Measurements from ENCODE around the gene LRP1. TPM values are rescaled to one million over a fixed set of nuclear protein-coding genes. Genes with fewer than 3 reads are reported as not detected.
A peak's percentile ranks its signal among the peaks of the same experiment; 100 is the strongest.

LRP1 gene
- total and polyA plus RNA-seq, 2 experiments from 2014 or later, result 28.5 to 77.5 TPM

DNA sequence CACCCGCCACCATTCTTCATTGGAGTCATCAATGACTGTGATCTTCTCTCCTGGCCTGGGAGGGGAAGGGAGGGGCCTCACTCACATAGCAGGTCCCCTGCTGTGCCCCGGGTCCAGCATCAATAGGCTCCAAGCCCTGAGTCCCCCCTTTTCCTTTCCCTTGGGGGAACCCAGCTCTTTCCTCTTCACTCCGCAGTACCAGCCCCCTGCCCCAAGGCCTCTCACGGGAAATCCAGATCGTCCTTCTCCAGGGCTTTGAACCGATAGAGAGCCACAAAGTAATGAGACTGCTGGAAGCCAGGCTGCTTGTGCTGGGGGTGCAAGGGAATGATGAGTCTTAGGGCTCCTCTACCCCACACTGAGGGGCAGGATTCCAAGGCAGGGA lies 116.0 kb downstream of the LRP1 start:
- Histone ChIP-seq H3K36me3 (no peaks in the 10 kb centered on the region), H3K4me1 (ENCODE audit: low read depth) (peaks cover 10% of the 10 kb centered on the region), H3K27ac (no peak overlapping the region), H3K4me3 (no peak overlapping the region), H3K9me3 (ENCODE audit: low read depth) (no peaks in the 10 kb centered on the region), H3K27me3 (peaks cover 42% of the 10 kb centered on the region)
- no peak for TF ChIP-seq CTCF (IDR thresholded peaks at IDR 0.05; ENCODE audit: low read depth, low read length)
- DNase-seq (ENCODE audit: low read depth in 1 of 2, low spot score in 1 of 2), result no peak

- Histone ChIP-seq H3K4me3 (no peak overlapping the region), H3K4me1 (ENCODE audit: low read depth) (peaks cover 13% of the 10 kb centered on the region), H3K27ac (no peak overlapping the region), H3K9me3 (ENCODE audit: low read depth) (no peaks in the 10 kb centered on the region), H3K27me3 (peaks cover 15% of the 10 kb centered on the region), H3K36me3 (no peaks in the 10 kb centered on the region)
- no peak for DNase-seq (ENCODE audit: low read depth in 1 of 2, low spot score in 1 of 2)
- TF ChIP-seq CTCF (IDR thresholded peaks at IDR 0.05; ENCODE audit: low read depth, low read length), result no peak
Observed at GRCh38 chr12:57247041-57247440, 118.8 kb downstream of the LRP1 start.

DNA sequence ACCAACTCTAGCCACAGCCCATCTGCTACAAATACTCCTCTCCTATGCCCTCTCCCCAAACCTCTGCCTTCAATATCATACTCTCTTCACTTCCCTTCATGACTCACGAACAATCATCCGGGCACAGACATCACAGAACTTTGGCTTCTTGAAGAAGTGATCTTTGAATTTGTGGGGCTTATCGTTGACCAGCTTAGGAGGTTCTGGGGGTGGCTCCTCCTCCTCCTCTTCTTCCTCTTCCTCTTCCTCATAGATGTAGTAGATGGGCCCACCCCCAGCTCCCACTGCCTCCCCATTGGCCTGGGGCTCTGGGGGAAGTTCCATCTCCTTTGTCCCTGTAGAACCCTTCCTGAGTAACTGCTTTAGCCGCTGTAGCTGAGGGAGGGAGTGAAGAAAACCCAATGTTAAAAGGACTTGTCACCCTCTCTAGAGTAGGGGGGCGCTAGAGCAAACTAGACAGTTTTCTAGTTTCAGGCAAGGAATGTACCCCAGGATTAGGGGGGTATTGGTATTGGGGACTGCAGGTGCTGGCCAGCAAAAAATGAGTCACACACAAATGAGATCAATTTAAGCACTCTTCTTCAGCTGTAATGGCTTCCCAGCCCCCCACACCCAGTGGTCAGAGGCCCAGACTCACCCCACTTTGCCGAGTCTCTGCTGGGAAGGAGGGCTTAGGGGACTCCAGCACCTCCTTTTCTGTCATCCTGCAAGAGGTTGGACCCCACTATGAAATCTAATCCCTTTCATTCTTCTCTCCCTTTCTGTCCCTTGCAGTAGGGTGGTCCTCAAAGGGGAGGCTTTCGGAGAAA lies 120.9 kb downstream of the LRP1 start:
- H3K36me3 ChIP-seq, result no peaks in the 10 kb centered on the region
- peaks cover 13% of the 10 kb centered on the region for H3K4me1 ChIP-seq (ENCODE audit: low read depth)
- no peak overlapping the region for H3K4me3 ChIP-seq
- no peaks in the 10 kb centered on the region for H3K9me3 ChIP-seq (ENCODE audit: low read depth)
- TF ChIP-seq CTCF (IDR thresholded peaks at IDR 0.05; ENCODE audit: low read depth, low read length), result no peak
- no peak overlapping the region for H3K27ac ChIP-seq
- no peak for DNase-seq (ENCODE audit: low read depth in 1 of 2, low spot score in 1 of 2)
- H3K27me3 ChIP-seq, result no peaks in the 10 kb centered on the region

DNA sequence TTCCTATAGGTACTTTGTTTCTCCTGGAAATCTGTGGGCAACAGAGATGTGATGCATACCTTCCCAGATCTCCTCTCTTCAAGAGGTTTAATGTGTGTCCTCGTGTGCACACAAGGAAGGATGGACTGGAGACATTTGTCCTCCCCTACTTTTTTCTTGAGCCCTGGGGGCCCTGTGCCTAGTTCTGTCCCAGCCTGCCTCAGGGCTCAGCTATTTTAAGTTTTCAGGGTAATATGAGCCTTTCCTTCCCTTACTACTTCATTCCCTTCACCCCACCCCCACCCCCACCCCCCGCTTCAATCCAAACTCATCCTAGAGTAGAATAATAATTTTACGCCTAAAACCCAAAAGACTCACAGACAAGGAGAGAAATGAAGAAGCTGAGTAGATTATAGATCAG lies 122.3 kb downstream of the LRP1 start:
- Histone ChIP-seq H3K27ac (peak overlapping the region; percentile 59), H3K4me3 (no peak overlapping the region), H3K36me3 (no peaks in the 10 kb centered on the region), H3K27me3 (no peaks in the 10 kb centered on the region), H3K9me3 (ENCODE audit: low read depth) (no peaks in the 10 kb centered on the region), H3K4me1 (ENCODE audit: low read depth) (peaks cover 13% of the 10 kb centered on the region)
- TF ChIP-seq CTCF (IDR thresholded peaks at IDR 0.05; ENCODE audit: low read depth, low read length), result no peak
- no peak for DNase-seq (ENCODE audit: low read depth in 1 of 2, low spot score in 1 of 2)

GRCh38 chr12:57250956-57251355 lies 122.7 kb downstream of the LRP1 start, which contains the start of gene STAC3:
TSS of gene STAC3 (minus strand) at chr12:57251187. CDS start at chr12:57249636, 1,551 bp downstream.
- no peaks in the 10 kb centered on the region for H3K27me3 ChIP-seq
- no peaks in the 10 kb centered on the region for H3K36me3 ChIP-seq
- DNase-seq (ENCODE audit: low read depth in 1 of 2, low spot score in 1 of 2), result no peak
- no peak within 1 kb of the TSS for H3K4me3 ChIP-seq
- H3K4me1 ChIP-seq (ENCODE audit: low read depth), result peaks cover 13% of the 10 kb centered on the region
- H3K9me3 ChIP-seq (ENCODE audit: low read depth), result no peaks in the 10 kb centered on the region
- no peak for TF ChIP-seq CTCF (IDR thresholded peaks at IDR 0.05; ENCODE audit: low read depth, low read length)
- H3K27ac ChIP-seq, result peak within 1 kb of the TSS; percentile 59

Measured in cardiac muscle cell (in vitro differentiated cells and primary cell).